ENCODE results near the gene NES. TPM values are rescaled to one million over a fixed set of nuclear protein-coding genes. Genes with fewer than 3 reads are reported as not detected.

The NES gene
- total and polyA plus RNA-seq, 2 experiments from 2014 or later = 3.6 to 13.8 TPM

DNA sequence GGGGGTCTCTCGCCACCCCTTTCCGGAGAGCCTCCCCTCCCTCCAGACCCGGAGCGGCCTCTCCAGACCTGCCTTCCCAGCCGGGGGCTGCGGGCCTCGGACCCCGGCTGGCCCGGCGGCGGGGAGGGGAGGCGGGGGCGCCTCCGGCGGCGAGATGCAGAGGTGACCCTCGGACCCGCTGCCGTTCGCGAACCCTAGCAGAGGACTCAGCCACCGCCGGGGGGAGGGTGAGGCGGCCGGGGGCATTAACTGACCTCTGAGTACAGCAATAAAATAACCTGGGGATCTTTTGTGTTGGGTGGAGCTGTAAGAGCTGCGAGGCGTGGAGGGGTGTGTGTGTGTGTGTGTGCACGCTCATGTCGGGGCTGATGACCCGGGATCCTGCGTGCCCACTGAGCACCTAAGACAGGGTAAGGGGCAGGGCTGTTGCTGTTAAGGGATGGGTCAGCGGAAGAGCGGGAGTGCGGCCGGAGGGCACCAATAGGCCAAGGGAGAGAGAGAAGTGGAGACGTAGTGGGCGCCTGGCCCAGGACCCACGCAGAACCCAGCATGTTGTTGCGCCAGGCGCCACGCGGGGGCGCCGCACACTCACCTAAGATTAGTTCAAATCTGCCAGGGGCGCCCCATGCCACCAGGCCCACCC, 51.6 kb downstream of the NES start:
- under 1% methylated on average over 39 of the region's 45 CpGs for WGBS (ENCODE audit: low lambda C conversion rate, missing lambda C conversion rate)
- Histone ChIP-seq H3K79me2 (no peaks in the 10 kb centered on the region), H3K9me2 (replicated peaks; ENCODE audit: insufficient read depth) (no peaks in the 10 kb centered on the region), H4K20me1 (ENCODE audit: insufficient read depth, poor library complexity, severe bottlenecking) (no peaks in the 10 kb centered on the region), H3K36me3 (replicated peaks; ENCODE audit: insufficient read depth, low read depth) (no peaks in the 10 kb centered on the region), H3K4me2 (peak overlapping the region; percentile 90), H3K9me3 (ENCODE audit: low read depth) (no peaks in the 10 kb centered on the region), H2AFZ (peak overlapping the region; percentile 45), H3K27ac (no peak overlapping the region), H3K4me3 (no peak overlapping the region), H3K4me1 (ENCODE audit: insufficient read depth) (peaks cover 23% of the 10 kb centered on the region), H3K27me3 (peaks cover 76% of the 10 kb centered on the region)
- peak; percentile 93 for TF ChIP-seq EZH2 (IDR thresholded peaks at IDR 0.05; ENCODE audit: borderline replicate concordance)
- TF ChIP-seq, protein P1, sequence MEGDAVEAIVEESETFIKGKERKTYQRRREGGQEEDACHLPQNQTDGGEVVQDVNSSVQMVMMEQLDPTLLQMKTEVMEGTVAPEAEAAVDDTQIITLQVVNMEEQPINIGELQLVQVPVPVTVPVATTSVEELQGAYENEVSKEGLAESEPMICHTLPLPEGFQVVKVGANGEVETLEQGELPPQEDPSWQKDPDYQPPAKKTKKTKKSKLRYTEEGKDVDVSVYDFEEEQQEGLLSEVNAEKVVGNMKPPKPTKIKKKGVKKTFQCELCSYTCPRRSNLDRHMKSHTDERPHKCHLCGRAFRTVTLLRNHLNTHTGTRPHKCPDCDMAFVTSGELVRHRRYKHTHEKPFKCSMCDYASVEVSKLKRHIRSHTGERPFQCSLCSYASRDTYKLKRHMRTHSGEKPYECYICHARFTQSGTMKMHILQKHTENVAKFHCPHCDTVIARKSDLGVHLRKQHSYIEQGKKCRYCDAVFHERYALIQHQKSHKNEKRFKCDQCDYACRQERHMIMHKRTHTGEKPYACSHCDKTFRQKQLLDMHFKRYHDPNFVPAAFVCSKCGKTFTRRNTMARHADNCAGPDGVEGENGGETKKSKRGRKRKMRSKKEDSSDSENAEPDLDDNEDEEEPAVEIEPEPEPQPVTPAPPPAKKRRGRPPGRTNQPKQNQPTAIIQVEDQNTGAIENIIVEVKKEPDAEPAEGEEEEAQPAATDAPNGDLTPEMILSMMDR (IDR thresholded peaks at IDR 0.05; ENCODE audit: poor library complexity) = peak; percentile 63
- TF ChIP-seq EZH2phosphoT487 (IDR thresholded peaks at IDR 0.05; ENCODE audit: low read depth, severe bottlenecking, unreplicated experiment) = no peak
- peak; percentile 73 for DNase-seq (ENCODE audit: low spot score)

DNA sequence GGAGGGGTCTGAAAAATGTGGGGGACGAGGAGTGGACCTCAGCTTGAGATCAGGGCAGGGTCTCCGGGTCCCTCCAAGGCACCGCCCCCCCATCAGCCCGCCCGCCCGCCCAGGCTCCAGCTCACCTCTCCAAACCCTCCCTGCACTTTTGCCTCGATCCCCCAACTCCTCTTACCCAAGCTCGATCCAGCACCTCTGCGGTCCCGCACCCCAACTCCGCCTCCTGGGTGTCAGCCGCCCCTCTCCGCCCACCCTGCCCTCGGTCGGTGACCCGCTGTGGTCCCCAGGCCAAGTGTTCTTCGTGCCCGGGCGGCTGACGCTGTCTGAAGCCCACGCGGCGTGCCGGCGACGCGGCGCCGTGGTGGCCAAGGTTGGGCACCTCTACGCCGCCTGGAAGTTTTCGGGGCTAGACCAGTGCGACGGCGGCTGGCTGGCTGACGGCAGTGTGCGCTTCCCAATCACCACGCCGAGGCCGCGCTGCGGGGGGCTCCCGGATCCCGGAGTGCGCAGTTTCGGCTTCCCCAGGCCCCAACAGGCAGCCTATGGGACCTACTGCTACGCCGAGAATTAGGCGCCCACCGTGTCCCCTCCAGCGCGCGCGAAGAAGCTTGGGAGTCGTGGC, 52.3 kb downstream of the NES start:
- TF ChIP-seq EZH2 (IDR thresholded peaks at IDR 0.05; ENCODE audit: borderline replicate concordance) (peak; percentile 80), EZH2phosphoT487 (IDR thresholded peaks at IDR 0.05; ENCODE audit: low read depth, severe bottlenecking, unreplicated experiment) (peak; percentile 41)
- TF ChIP-seq, protein P1 (IDR thresholded peaks at IDR 0.05; ENCODE audit: poor library complexity) = no peak
- no peak for DNase-seq (ENCODE audit: low spot score)
- no peak overlapping the region for H3K27ac ChIP-seq
- no peaks in the 10 kb centered on the region for H3K79me2 ChIP-seq
- H3K9me3 ChIP-seq (ENCODE audit: low read depth) = no peaks in the 10 kb centered on the region
- peaks cover 23% of the 10 kb centered on the region for H3K4me1 ChIP-seq (ENCODE audit: insufficient read depth)
- no peaks in the 10 kb centered on the region for H3K36me3 ChIP-seq (replicated peaks; ENCODE audit: insufficient read depth, low read depth)
- H2AFZ ChIP-seq = peak overlapping the region; percentile 45
- WGBS (ENCODE audit: low lambda C conversion rate, missing lambda C conversion rate) = 5% methylated on average over 36 of the region's 55 CpGs
- H4K20me1 ChIP-seq (ENCODE audit: insufficient read depth, poor library complexity, severe bottlenecking) = no peaks in the 10 kb centered on the region
- no peaks in the 10 kb centered on the region for H3K9me2 ChIP-seq (replicated peaks; ENCODE audit: insufficient read depth)
- no peak overlapping the region for H3K4me3 ChIP-seq
- H3K4me2 ChIP-seq = peak overlapping the region; percentile 90
- H3K27me3 ChIP-seq = peaks cover 77% of the 10 kb centered on the region

DNA sequence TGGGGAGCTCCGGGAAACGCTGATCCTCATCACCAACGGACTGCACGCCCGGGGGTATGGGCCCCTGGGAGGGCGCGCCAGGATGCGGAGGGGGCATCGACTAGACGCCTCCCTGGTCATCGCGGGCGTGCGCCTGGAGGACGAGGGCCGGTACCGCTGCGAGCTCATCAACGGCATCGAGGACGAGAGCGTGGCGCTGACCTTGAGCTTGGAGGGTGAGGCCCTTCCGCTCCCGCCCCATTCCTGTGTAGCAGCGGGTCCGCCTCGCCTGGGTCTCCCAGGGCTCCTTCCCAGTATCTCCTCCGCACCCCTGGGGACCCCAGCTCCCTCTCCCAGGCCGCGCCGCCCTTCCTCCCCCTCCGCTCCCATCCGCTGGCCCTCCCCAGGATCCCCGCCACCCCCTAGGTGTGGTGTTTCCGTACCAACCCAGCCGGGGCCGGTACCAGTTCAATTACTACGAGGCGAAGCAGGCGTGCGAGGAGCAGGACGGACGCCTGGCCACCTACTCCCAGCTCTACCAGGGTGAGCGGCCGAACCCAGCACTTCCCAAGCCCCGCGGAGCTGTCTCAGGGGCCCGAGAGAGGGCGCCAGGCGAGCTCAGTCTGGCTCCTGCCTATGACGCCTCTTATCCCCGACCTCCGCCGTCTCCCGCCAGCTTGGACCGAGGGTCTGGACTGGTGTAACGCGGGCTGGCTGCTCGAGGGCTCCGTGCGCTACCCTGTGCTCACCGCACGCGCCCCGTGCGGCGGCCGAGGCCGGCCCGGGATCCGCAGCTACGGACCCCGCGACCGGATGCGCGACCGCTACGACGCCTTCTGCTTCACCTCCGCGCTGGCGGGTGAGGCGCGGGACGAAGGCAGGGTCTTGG, 53.0 kb downstream of the NES start:
- peak overlapping the region; percentile 90 for H3K4me2 ChIP-seq
- H4K20me1 ChIP-seq (ENCODE audit: insufficient read depth, poor library complexity, severe bottlenecking) = no peaks in the 10 kb centered on the region
- 2% methylated on average over 61 of the region's 87 CpGs for WGBS (ENCODE audit: low lambda C conversion rate, missing lambda C conversion rate)
- H3K27ac ChIP-seq = no peak overlapping the region
- no peaks in the 10 kb centered on the region for H3K9me2 ChIP-seq (replicated peaks; ENCODE audit: insufficient read depth)
- H3K36me3 ChIP-seq (replicated peaks; ENCODE audit: insufficient read depth, low read depth) = no peaks in the 10 kb centered on the region
- H3K4me3 ChIP-seq = no peak overlapping the region
- peaks cover 78% of the 10 kb centered on the region for H3K27me3 ChIP-seq
- H3K79me2 ChIP-seq = no peaks in the 10 kb centered on the region
- peak overlapping the region; percentile 25 for H2AFZ ChIP-seq
- DNase-seq (ENCODE audit: low spot score) = peak; percentile 75
- no peaks in the 10 kb centered on the region for H3K9me3 ChIP-seq (ENCODE audit: low read depth)
- peaks cover 23% of the 10 kb centered on the region for H3K4me1 ChIP-seq (ENCODE audit: insufficient read depth)
- TF ChIP-seq, protein P1 (IDR thresholded peaks at IDR 0.05; ENCODE audit: poor library complexity) = peak; percentile 36
- TF ChIP-seq EZH2 (IDR thresholded peaks at IDR 0.05; ENCODE audit: borderline replicate concordance) = peak; percentile 64
- no peak for TF ChIP-seq EZH2phosphoT487 (IDR thresholded peaks at IDR 0.05; ENCODE audit: low read depth, severe bottlenecking, unreplicated experiment)
